HUDEP-2 (cell line): ENCODE data around the gene WNT3A.

Experiments used
- DNase-seq, 76 experiments: peaks; one replicate each; lab custom pipeline; 2025; ENCODE audit not compliant: unreplicated experiment in 76 of 76; lab: John Stamatoyannopoulos, UW

The WNT3A gene

DNA sequence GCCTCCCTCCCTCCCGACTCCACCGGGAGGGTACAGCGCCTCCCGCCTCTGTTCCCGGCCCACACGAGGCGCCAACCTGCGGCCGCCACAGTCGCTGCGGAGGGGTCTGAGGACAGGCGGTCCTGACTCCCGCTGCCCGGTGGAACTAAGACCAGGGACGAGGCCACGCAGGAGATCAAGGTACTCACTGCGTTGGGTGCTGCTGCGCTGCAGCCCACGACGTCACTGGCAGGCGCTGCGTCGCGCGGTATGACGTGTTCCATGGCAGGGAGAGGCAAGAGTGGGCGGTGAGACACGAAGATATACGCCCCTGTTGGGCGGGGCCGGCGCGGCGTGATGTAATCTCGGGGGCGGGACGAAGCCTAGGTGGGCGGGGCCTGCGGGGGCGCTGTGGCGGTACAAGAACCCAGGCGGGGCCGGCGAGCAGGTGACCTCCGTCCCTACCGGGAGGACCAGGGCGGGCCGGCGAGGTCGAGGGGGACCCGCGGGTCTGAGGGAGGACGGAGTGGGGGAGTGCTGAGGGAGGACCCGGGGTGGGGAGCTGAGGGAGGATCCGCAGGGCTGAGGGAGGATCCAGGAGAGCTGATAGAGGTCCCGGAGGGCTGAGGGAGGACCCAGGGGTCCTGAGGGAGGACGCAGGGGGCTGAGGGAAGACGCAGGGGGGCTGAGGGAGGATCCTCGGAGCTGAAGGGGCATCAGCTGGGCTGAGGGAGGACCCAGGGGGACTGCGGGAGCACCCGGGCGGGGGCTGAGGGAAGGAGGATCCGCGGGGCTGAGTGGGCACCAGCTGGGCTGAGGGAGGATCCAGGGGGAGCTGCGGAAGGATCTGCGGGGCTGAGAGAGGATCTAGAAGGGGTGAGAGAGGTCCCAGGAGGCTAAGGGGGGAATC, 102.5 kb downstream of the WNT3A start, which contains the start of gene MRPL55:
TSS of gene MRPL55 (minus strand) at position 227 of the 889 bp plus-strand sequence. CDS start 1,039 bp downstream, outside the sequence.
- peak; percentile 42 to 98 (median 93) for DNase-seq

DNA sequence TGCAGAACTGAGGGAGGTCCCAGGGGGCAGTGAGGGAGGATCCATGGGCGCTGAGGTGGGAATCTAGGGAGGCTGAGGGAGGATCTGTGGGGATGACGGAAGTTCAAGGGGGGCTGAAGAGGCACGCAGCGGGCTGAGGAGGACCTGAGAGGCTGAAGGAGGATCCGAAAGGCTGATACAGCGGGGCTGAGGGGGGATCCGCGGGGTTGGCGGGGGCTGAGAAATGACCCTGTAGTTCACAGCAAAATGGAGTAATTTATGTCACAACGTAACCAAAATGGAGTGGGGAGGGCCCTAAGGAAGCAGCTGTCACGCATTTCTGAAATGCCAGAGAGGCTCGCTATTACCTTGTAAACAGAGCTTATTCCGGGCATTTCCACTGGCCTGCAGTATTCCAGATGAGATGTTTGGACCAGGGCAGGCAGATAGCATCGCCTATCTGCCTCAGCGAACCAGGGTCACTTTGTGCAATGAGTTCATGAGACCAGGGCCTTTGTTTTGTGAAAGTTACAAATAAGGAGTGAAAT, 103.2 kb downstream of the WNT3A start:
- DNase-seq, result no peak

DNA sequence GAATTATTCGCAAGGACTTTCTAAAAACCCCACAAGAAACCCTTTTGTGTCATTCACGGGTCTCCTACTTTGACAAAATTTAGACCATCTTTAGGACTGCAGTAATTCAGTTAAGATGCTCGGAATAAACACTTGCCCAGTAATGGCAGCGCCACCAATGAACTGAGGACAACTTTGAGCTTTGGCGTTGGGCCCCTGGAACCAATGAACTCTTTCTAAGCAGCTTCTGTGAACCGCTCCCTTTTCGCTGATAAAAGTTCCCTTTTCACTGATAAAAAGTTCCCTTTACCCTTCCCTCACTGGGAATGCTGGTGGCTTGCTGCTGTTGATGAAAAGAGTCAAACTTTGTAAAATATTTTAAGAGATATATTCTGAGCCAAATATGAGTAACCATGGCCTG, 103.8 kb downstream of the WNT3A start:
- no peak for DNase-seq
